Kidney epithelial cell (primary cell): ENCODE measurements around the gene NCBP3. TPM values are rescaled to one million over a fixed set of nuclear protein-coding genes. Genes with fewer than 3 reads are reported as not detected.
"Not testable (repeated sequence)": the region's sequence is repeated elsewhere in the genome, so short reads cannot be mapped to it uniquely, and the experiment has no call there.

Experiments used
- DNase-seq: peaks from one replicate; pipeline ENCODE4 v3.0.0-alpha.2; 2010; ENCODE audit warnings: low read depth
- H3K27me3 ChIP-seq: 2 replicates; pipeline ENCODE4 v1.6.0; 2011; ENCODE audit warnings: low read length; ENCODE audit not compliant: control insufficient read depth, insufficient read depth
- H3K36me3 ChIP-seq: 2 replicates; pipeline ENCODE4 v1.5.1; 2011; ENCODE audit warnings: low read length; ENCODE audit not compliant: control insufficient read depth, insufficient read depth
- H3K4me3 ChIP-seq: 2 replicates; pipeline ENCODE4 v1.5.1; 2011; ENCODE audit warnings: low read depth, mild to moderate bottlenecking, control low read depth, low read length
- CTCF ChIP-seq: IDR thresholded peaks from 2 replicates; pipeline ENCODE4 v1.5.1; 2011; ENCODE audit warnings: mild to moderate bottlenecking, moderate library complexity, low read length, control low read depth, inconsistent platforms; ENCODE audit not compliant: insufficient read depth, poor library complexity, severe bottlenecking
- total RNA-seq: library from RNA; depleted of rRNA; stranded (reverse); fragments of >200 nt; gene quantifications from 2 replicates; pipeline ENCODE4 v1.2.3, GENCODE V29; 2015

The NCBP3 gene
- total RNA-seq, 1 donor from 2014 or later = 29.1 TPM

DNA sequence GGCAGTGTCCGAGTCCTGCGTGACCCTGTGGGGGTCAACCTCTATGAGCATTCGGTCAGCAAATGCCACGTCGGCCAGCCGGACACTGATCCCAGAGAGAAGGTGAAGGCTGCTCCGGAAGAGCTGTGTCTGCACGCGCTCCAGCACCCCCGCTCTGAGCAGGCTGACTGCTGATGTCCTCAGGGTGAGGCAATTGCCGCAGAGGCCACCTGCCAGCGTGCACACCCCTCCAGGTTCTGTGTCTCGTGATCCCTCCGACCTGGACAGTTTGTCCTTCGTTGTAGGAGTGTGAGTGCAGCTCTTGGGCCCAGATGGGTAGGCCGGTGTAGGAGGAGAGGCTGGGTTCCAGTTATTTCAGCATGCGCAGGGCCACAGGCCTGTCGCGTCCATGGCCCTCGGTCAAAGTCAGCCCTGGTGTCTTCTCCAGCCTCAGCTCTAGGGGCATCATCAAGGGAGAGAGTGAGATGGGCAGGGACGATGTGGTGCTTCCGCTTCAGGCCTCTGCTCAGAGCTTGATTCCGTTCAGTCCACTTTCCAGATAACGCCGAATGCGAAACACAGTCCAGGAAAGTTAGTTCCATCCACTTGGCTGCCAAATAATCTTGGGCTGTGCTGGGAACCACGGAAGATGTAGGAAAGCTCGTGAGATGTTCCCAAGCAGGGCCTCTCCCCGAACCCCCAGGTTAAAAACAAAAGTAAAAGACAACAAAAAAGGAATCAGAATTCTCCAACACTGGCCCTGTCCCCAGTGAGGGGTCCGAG lies 15.1 kb upstream of the NCBP3 start:
- DNase-seq = no peak
- TF ChIP-seq CTCF = no peak
- no peaks in the 10 kb centered on the region for H3K36me3 ChIP-seq
- H3K4me3 ChIP-seq = no peak overlapping the region
- H3K27me3 ChIP-seq = no peaks in the 10 kb centered on the region

- no peak for TF ChIP-seq CTCF
- no peak for DNase-seq
- Histone ChIP-seq H3K4me3 (no peak overlapping the region), H3K36me3 (no peaks in the 10 kb centered on the region), H3K27me3 (no peaks in the 10 kb centered on the region)
Measured at GRCh38 chr17:3859940-3860339, 13.9 kb upstream of the NCBP3 start.

- Histone ChIP-seq H3K4me3 (no peak overlapping the region), H3K27me3 (no peaks in the 10 kb centered on the region), H3K36me3 (no peaks in the 10 kb centered on the region)
- TF ChIP-seq CTCF = no peak
- no peak for DNase-seq
Measured at GRCh38 chr17:3857261-3858105, 11.4 kb upstream of the NCBP3 start.

DNA sequence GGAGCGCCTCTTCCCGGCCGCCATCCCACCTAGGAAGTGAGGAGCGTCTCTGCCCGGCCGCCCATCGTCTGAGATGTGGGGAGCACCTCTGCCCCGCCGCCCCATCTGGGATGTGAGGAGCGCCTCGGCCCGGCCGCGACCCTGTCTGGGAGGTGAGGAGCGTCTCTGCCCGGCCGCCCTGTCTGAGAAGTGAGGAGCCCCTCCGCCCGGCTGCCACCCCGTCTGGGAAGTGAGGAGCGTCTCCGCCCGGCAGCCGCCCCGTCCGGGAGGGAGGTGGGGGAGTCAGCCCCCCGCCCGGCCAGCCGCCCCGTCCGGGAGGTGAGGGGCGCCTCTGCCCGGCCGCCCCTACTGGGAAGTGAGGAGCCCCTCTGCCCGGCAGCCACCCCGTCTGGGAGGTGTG lies 8.2 kb upstream of the NCBP3 start:
- H3K27me3 ChIP-seq, H3K36me3 ChIP-seq, DNase-seq, H3K4me3 ChIP-seq: not testable (repeated sequence)

DNA sequence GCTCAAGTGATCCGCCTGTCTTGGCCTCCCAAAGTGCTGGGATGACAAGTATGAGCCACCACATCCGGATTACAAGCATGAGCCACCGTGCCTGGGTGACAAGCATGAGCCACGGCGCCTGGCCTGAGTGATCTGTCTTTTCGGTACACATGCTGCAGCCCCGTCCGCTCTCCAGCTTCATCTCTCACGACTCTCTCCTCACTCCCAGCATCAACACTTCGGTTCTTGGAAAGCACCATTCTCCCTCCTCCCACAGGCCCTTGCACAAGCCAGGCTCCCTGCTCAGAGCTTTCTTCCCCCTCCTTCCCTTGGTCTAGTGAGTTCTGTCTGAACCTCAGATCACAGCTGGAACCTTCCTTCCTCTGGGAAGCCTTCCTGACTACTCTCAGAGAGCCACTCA lies 6.5 kb upstream of the NCBP3 start:
- Histone ChIP-seq H3K36me3 (no peaks in the 10 kb centered on the region), H3K27me3 (peaks cover 3% of the 10 kb centered on the region), H3K4me3 (no peak overlapping the region)
- DNase-seq = no peak
- no peak for TF ChIP-seq CTCF

DNA sequence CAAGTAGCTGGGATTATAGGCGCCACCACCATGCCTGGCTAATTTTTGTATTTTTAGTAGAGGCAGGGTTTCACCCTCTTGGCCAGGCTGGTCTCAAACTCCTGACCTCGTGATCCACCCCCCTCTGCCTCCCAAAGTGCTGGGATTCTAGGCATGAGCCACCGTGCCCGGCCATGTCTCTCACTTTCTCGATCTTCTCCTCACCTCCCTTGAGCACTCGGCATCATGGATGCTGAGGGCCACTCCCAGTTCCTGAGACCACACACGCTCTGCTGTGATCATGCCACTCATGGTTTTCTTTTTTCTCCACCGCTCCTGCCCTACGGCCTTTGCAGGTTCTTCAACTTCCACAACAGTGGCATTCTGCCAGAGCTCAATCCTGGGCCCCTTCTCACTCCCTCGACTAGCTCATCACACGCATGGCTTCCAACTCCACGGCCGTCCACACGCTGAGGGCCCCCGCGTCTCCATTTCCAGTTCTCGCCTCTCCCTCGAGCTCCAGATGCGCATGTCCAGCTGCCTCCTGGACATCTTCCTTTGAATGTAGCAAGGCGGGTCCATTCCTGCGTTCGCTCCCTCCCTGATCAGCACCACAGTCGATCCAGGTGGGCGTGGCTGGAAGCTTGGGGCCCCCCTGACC lies 5.5 kb upstream of the NCBP3 start:
- H3K4me3 ChIP-seq = no peak overlapping the region
- TF ChIP-seq CTCF = no peak
- no peak for DNase-seq
- peaks cover 3% of the 10 kb centered on the region for H3K27me3 ChIP-seq
- H3K36me3 ChIP-seq = no peaks in the 10 kb centered on the region
